ENCODE results near the gene TEX51. TPM values are rescaled to one million over a fixed set of nuclear protein-coding genes. Genes with fewer than 3 reads are reported as not detected.

TEX51 gene
- total and polyA plus RNA-seq, 12 donors = not detected

DNA sequence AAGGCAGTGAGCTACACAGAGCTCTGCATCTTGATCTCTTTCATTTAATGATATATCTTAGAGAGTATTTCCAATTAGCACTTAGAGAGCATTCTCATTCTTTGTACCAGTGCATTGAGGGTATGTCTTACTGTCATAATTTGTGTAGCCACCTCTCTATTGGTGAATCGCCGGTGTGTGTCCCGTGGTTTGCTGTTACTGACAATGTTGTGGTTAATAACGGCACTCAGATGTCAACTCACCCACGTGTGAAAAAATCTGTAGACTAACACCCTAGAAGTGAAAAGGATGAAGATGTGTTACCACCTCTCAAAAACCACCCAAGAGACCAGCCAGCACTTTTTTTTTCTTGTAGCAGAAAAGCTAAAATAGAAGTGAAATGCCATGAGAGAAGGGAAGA lies 37.1 kb downstream of the TEX51 start:
- H3K27me3 ChIP-seq = no peaks in the 10 kb centered on the region
- H3K4me1 ChIP-seq (replicated peaks in 1 of 2) = no peaks in the 10 kb centered on the region
- no peak for DNase-seq
- intact Hi-C loops (cut with DNase I) = no loop called here
- WGBS, 4 donors = 50 to 61% (median 56%) methylated on average over 5 of the region's 5 CpGs
- no peaks in the 10 kb centered on the region for H3K36me3 ChIP-seq (replicated peaks in 1 of 2)
- TF ChIP-seq, protein P1, sequence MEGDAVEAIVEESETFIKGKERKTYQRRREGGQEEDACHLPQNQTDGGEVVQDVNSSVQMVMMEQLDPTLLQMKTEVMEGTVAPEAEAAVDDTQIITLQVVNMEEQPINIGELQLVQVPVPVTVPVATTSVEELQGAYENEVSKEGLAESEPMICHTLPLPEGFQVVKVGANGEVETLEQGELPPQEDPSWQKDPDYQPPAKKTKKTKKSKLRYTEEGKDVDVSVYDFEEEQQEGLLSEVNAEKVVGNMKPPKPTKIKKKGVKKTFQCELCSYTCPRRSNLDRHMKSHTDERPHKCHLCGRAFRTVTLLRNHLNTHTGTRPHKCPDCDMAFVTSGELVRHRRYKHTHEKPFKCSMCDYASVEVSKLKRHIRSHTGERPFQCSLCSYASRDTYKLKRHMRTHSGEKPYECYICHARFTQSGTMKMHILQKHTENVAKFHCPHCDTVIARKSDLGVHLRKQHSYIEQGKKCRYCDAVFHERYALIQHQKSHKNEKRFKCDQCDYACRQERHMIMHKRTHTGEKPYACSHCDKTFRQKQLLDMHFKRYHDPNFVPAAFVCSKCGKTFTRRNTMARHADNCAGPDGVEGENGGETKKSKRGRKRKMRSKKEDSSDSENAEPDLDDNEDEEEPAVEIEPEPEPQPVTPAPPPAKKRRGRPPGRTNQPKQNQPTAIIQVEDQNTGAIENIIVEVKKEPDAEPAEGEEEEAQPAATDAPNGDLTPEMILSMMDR (IDR thresholded peaks at IDR 0.05) = no peak
- TF ChIP-seq POLR2A (IDR thresholded peaks at IDR 0.05) = no peak
- H3K4me3 ChIP-seq = no peak overlapping the region
- H3K9me3 ChIP-seq (replicated peaks in 1 of 3) = no peaks in the 10 kb centered on the region
- no peak overlapping the region for H3K27ac ChIP-seq

DNA sequence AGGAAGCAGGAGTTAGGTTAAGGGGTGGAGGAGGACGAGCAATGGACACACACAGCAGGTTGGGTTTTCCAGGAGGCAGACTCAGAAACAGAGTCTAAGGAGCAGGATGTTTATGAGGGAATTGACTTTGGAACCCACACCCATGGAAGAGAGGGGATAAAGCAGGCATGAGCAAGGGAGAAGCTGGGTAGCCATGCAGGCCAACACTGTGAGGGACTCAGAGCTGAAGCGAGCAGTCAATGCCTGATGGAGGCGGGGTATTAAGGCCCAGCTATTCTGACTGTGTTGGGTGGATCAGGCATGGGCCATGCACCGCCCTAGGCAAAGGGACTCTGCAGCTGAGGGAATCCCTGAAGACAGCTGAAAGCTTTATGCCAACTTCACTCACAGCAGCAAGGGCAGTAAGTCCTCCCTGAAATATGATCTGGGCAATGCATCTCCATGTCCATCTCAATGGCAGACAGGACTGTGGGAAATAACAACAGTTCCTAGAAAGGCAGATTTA lies 37.6 kb downstream of the TEX51 start:
- no peak overlapping the region for H3K4me3 ChIP-seq
- no peaks in the 10 kb centered on the region for H3K36me3 ChIP-seq (replicated peaks in 1 of 2)
- no peak for DNase-seq
- WGBS, 4 donors = 60 to 82% (median 79%) methylated on average over 3 to 4 of the region's 4 CpGs
- TF ChIP-seq POLR2A (IDR thresholded peaks at IDR 0.05) = no peak
- TF ChIP-seq, protein P1 (IDR thresholded peaks at IDR 0.05) = no peak
- intact Hi-C loops (cut with DNase I) = no loop called here
- H3K9me3 ChIP-seq (replicated peaks in 1 of 3) = no peaks in the 10 kb centered on the region
- H3K4me1 ChIP-seq (replicated peaks in 1 of 2) = no peaks in the 10 kb centered on the region
- H3K27me3 ChIP-seq = no peaks in the 10 kb centered on the region
- no peak overlapping the region for H3K27ac ChIP-seq

DNA sequence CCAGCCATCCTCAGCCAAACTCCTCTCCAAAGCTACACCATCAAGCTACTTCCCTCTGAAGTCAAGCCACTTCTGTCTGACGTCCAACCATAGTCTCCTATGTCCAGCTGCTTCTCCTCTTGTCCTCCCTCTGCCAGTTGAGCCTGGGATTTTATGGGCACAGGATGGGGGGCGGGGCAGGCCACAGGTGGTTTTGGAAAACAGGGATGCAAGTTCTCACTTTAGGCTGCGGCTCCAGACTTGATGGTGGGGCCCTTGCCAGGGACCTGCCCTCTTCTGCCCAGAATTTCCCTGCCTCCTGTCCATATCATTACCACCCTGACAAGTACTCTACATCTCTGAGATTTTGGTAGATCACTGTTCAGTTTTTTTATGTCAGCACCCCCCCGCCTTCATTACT lies 41.6 kb downstream of the TEX51 start:
- TF ChIP-seq, protein P1 (IDR thresholded peaks at IDR 0.05) = no peak
- TF ChIP-seq POLR2A (IDR thresholded peaks at IDR 0.05) = no peak
- Histone ChIP-seq H3K4me3 (no peak overlapping the region), H3K36me3 (replicated peaks in 1 of 2) (no peaks in the 10 kb centered on the region), H3K27ac (no peak overlapping the region), H3K9me3 (replicated peaks in 1 of 3) (no peaks in the 10 kb centered on the region), H3K27me3 (peaks cover 7% of the 10 kb centered on the region), H3K4me1 (replicated peaks in 1 of 2) (no peaks in the 10 kb centered on the region)
- intact Hi-C loops (cut with DNase I) = no loop called here
- 64 to 83% (median 77%) methylated on average over 4 of the region's 4 CpGs for WGBS, 4 donors
- DNase-seq = no peak

DNA sequence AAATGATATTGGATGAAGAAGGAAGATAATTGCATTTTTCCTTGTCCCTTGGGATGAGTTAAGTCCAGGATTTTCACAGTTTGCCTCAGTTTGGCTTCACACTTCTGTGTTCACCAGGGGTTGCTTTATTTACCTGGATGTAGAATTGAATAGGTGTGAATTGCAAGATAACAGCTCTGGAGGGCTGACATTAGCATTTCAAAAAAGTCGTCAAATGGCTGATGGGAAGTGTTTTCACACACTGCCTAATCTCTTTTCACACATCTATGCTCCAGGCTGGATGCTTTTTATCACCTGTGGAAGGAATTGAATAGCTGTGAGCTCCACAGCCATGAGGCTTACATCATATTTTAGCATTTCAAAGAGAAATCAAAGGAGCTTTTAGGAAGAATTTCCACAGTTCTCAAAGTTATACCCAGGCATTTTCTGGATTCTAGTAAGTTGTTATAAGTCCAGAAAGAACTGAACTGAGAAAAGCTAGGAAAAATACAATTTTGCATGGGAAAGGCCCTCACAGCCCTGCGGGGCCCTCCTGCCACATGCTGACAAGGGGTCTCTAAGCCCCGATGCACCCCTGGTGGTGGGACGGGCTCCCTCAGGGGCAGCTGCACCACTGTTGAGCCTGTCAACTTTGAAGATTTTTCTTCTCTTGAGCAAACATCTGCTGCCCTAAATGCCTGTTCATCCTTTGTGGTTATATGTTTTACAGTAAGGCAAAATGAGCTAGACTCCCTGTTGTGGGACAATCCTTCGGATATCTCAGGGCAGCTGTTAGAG lies 43.9 kb downstream of the TEX51 start:
- WGBS, 4 donors = 25 to 40% (median 32%) methylated on average over 5 of the region's 5 CpGs
- no peaks in the 10 kb centered on the region for H3K36me3 ChIP-seq (replicated peaks in 1 of 2)
- TF ChIP-seq, protein P1 (IDR thresholded peaks at IDR 0.05) = no peak
- no peak for TF ChIP-seq POLR2A (IDR thresholded peaks at IDR 0.05)
- H3K4me3 ChIP-seq = no peak overlapping the region
- intact Hi-C loops (cut with DNase I) = no loop called here
- H3K4me1 ChIP-seq (replicated peaks in 1 of 2) = no peaks in the 10 kb centered on the region
- H3K27me3 ChIP-seq = peaks cover 7% of the 10 kb centered on the region
- no peak for DNase-seq
- no peak overlapping the region for H3K27ac ChIP-seq
- H3K9me3 ChIP-seq (replicated peaks in 1 of 3) = no peaks in the 10 kb centered on the region
